Stomach (tissue), 9 donors: ENCODE data around the gene NEMF. TPM values are rescaled to one million over a fixed set of nuclear protein-coding genes. Genes with fewer than 3 reads are reported as not detected.

Experiments
- DNase-seq, 2 donors: peaks; one replicate each; pipeline versions ENCODE4 v3.0.0 to v3.0.0-alpha.2; 2013 to 2019
- H3K27ac ChIP-seq, 5 donors: fragments of 200-600 bp in 4 of 5; sonication (generic) in 4 of 5; one replicate each; pipeline ENCODE4 v1.5.1; 2013 to 2019; ENCODE audit warnings: mild to moderate bottlenecking in 1 of 5, moderate library complexity in 1 of 5
- H3K27me3 ChIP-seq, 3 donors: fragments of 200-600 bp; sonication (generic); one replicate each; pipeline ENCODE4 v1.5.1; 2017 to 2019; ENCODE audit warnings: mixed run types in 1 of 3
- H3K36me3 ChIP-seq, 4 donors: fragments of 200-600 bp; sonication (generic); 1 replicate in 3 of 4; 2 replicates in 1 of 4; pipeline ENCODE4 v1.5.1; 2016 to 2019
- H3K4me1 ChIP-seq, 4 donors: fragments of 200-600 bp; sonication (generic); one replicate each; pipeline ENCODE4 v1.5.1; 2016 to 2019
- H3K4me3 ChIP-seq, 4 donors: fragments of 200-600 bp; sonication (generic) in 3 of 4; one replicate each; pipeline ENCODE4 v1.5.1; 2016 to 2019; ENCODE audit warnings: mild to moderate bottlenecking in 1 of 4
- H3K9me3 ChIP-seq, 4 donors: fragments of 200-600 bp; sonication (generic); one replicate each; pipeline ENCODE4 v1.5.1; 2016 to 2019
- CTCF ChIP-seq, 7 experiments: fragments of 450-650 bp in 4 of 7; fragments of 200-600 bp in 3 of 7; sonication (generic) in 3 of 7; IDR thresholded peaks; one replicate each; pipeline ENCODE4 v1.5.1; 2016 to 2019; ENCODE audit warnings: antibody characterized with exemption in 7 of 7, control low read depth in 2 of 7, mild to moderate bottlenecking in 1 of 7
- EP300 ChIP-seq: sonication (generic); formaldehyde crosslinking; IDR thresholded peaks from one replicate; pipeline ENCODE4 v1.6.1; 2017; ENCODE audit warnings: antibody characterized with exemption
- POLR2A ChIP-seq, 4 donors: fragments of 450-650 bp; IDR thresholded peaks; one replicate each; pipeline ENCODE4 v1.6.1; 2016; ENCODE audit warnings: antibody characterized with exemption in 4 of 4, control low read depth in 2 of 4, mild to moderate bottlenecking in 1 of 4, moderate library complexity in 1 of 4
- POLR2AphosphoS5 ChIP-seq, 3 donors: sonication (generic); formaldehyde crosslinking; IDR thresholded peaks; one replicate each; pipeline ENCODE4 v1.6.1; 2016; ENCODE audit warnings: antibody characterized with exemption in 3 of 3
- WGBS, 5 donors: extraction: QIAGEN DNeasy Blood & Tissue Kit in 3 of 5; methylation state at CpG; one replicate each; pipeline versions ENCODE4 v1.1.5 to v1.1.7; 2013 to 2018; 5-methylcytosine and 5-hydroxymethylcytosine counted together
- intact Hi-C: fragments of 100-400 bp; cut with DNase I; formaldehyde crosslinking; loops from one replicate; pipeline ENCODE4 v1.15.1; 2023; ENCODE audit warnings: low total_unique reads
- polyA plus RNA-seq, 3 donors: library from polyadenylated mRNA; stranded (reverse); fragments of 200-250 nt; gene quantifications; one replicate each; pipeline ENCODE4 v1.2.3, GENCODE V29; 2013
- total RNA-seq, 5 donors: library from RNA; depleted of rRNA; stranded (reverse); fragments of >200 nt; gene quantifications; one replicate each; pipeline versions ENCODE4 v1.1.0 to v1.2.3, GENCODE V29; 2014 to 2016
- donor health status: healthy with polysubstance abuse.
- donor health status: Bipolar disorder and iron deficiency.
- donor health status: healthy.

The NEMF gene
- total and polyA plus RNA-seq, 8 donors, result 14.8 to 478 (median 68.0) TPM

GRCh38 chr14:49862089-49862673 is 9.6 kb upstream of the NEMF start:
- TF ChIP-seq EP300 (no peak), CTCF (IDR thresholded peaks at IDR 0.05) (peak in 6 of 7 experiments; percentile 74 to 100 (median 99)), POLR2A (IDR thresholded peaks at IDR 0.05) (no peak), POLR2AphosphoS5 (IDR thresholded peaks at IDR 0.05) (peak; percentile 18 to 50 (median 31))
- H3K27me3 ChIP-seq, result no peaks in the 10 kb centered on the region
- H3K4me3 ChIP-seq, result peak overlapping the region; percentile 48 to 66 (median 54)
- peak overlapping the region; percentile 96 to 99 (median 98) for H3K27ac ChIP-seq
- intact Hi-C loops, result no loop called here
- H3K36me3 ChIP-seq, result no peaks in the 10 kb centered on the region
- H3K4me1 ChIP-seq, result peaks cover 7 to 47% (median 29%) of the 10 kb centered on the region in 4 donors
- no peaks in the 10 kb centered on the region for H3K9me3 ChIP-seq
- peak; percentile 87 to 96 for DNase-seq
- 0 to 1% (median 0%) methylated on average over 24 to 29 of the region's 30 CpGs for WGBS, 5 donors

- H3K27ac ChIP-seq, result peak overlapping the region; percentile 96 to 99 (median 98)
- 0 to 1% (median 0%) methylated on average over 12 of the region's 12 CpGs for WGBS, 5 donors
- TF ChIP-seq EP300, result peak; percentile 5
- no peak for TF ChIP-seq CTCF (IDR thresholded peaks at IDR 0.05)
- TF ChIP-seq POLR2AphosphoS5 (IDR thresholded peaks at IDR 0.05), result peak in 2 of 3 donors; percentile 57 to 63
- peak overlapping the region; percentile 48 to 66 (median 54) for H3K4me3 ChIP-seq
- H3K9me3 ChIP-seq, result no peaks in the 10 kb centered on the region
- no peaks in the 10 kb centered on the region for H3K36me3 ChIP-seq
- DNase-seq, result peak; percentile 53 to 89
- H3K27me3 ChIP-seq, result no peaks in the 10 kb centered on the region
- peaks cover 6 to 42% (median 27%) of the 10 kb centered on the region in 4 donors for H3K4me1 ChIP-seq
- intact Hi-C loops, result no loop called here
Observed at GRCh38 chr14:49861699-49862088, 9.1 kb upstream of the NEMF start.

- H3K27me3 ChIP-seq, result no peaks in the 10 kb centered on the region
- no peak for TF ChIP-seq POLR2AphosphoS5 (IDR thresholded peaks at IDR 0.05)
- TF ChIP-seq EP300, result no peak
- no peak for TF ChIP-seq CTCF (IDR thresholded peaks at IDR 0.05)
- no peak for TF ChIP-seq POLR2A (IDR thresholded peaks at IDR 0.05)
- H3K27ac ChIP-seq, result peak overlapping the region; percentile 96 to 99 (median 98)
- peak overlapping the region; percentile 48 to 66 (median 54) for H3K4me3 ChIP-seq
- H3K9me3 ChIP-seq, result no peaks in the 10 kb centered on the region
- H3K36me3 ChIP-seq, result no peaks in the 10 kb centered on the region
- intact Hi-C loops, result no loop called here
- WGBS, 5 donors, result 20 to 23% (median 22%) methylated on average over 4 of the region's 4 CpGs
- no peak for DNase-seq
- H3K4me1 ChIP-seq, result peaks cover 6 to 41% (median 25%) of the 10 kb centered on the region in 4 donors
Observed at GRCh38 chr14:49860988-49861698, 8.6 kb upstream of the NEMF start.

- 72 to 87% (median 78%) methylated on average over 3 of the region's 3 CpGs for WGBS, 5 donors
- H3K36me3 ChIP-seq, result no peaks in the 10 kb centered on the region
- no peak overlapping the region for H3K27ac ChIP-seq
- TF ChIP-seq CTCF (IDR thresholded peaks at IDR 0.05) (no peak), POLR2A (IDR thresholded peaks at IDR 0.05) (no peak), EP300 (no peak), POLR2AphosphoS5 (IDR thresholded peaks at IDR 0.05) (no peak)
- H3K4me3 ChIP-seq, result no peak overlapping the region
- no peaks in the 10 kb centered on the region for H3K27me3 ChIP-seq
- intact Hi-C loops, result loop anchor here (10.0 kb wide), 1 partner anchor 246 kb away; no protein-coding TSS in a partner anchor
- DNase-seq, result no peak
- H3K4me1 ChIP-seq, result peaks cover 4 to 22% (median 11%) of the 10 kb centered on the region in 4 donors
- no peaks in the 10 kb centered on the region for H3K9me3 ChIP-seq
Observed at GRCh38 chr14:49858383-49858782, 5.8 kb upstream of the NEMF start.
